Heart left ventricle (tissue), 16 donors: ENCODE results near the gene WDHD1. TPM values are rescaled to one million over a fixed set of nuclear protein-coding genes. Genes with fewer than 3 reads are reported as not detected.
"Not testable (repeated sequence)": the region's sequence is repeated elsewhere in the genome, so short reads cannot be mapped to it uniquely, and the experiment has no call there.

Experiments
- ATAC-seq, 4 donors: fragments of 200-7000 bp; cut with Tn5 transposase; one replicate each; pipeline ENCODE4 v1.9.1; 2020 to 2022; ENCODE audit warnings: moderate library complexity in 4 of 4, mild to moderate bottlenecking in 3 of 4, moderate number of reproducible peaks in 1 of 4
- DNase-seq, 5 donors: peaks; one replicate each; pipeline ENCODE4 v3.0.0-alpha.2; 2020
- H3K27ac ChIP-seq, 12 donors: fragments of 200-600 bp; sonication (generic) in 4 of 12; one replicate each; pipeline versions ENCODE4 v1.5.0 to v1.8.0; 2016 to 2022; ENCODE audit warnings: mild to moderate bottlenecking in 2 of 12
- H3K27me3 ChIP-seq, 9 donors: fragments of 200-600 bp; sonication (generic) in 2 of 9; one replicate each; pipeline versions ENCODE4 v1.5.1 to v1.8.0; 2016 to 2022; ENCODE audit warnings: mild to moderate bottlenecking in 3 of 9
- H3K36me3 ChIP-seq, 9 donors: fragments of 200-600 bp; sonication (generic) in 2 of 9; one replicate each; pipeline versions ENCODE4 v1.5.0 to v1.8.0; 2018 to 2022; ENCODE audit warnings: mild to moderate bottlenecking in 2 of 9
- H3K4me1 ChIP-seq, 12 donors: fragments of 200-600 bp; sonication (generic) in 4 of 12; one replicate each; pipeline versions ENCODE4 v1.5.0 to v1.8.0; 2016 to 2022; ENCODE audit warnings: mild to moderate bottlenecking in 3 of 12
- H3K4me3 ChIP-seq, 12 donors: fragments of 200-600 bp; sonication (generic) in 4 of 12; one replicate each; pipeline versions ENCODE4 v1.5.0 to v1.8.0; 2017 to 2022; ENCODE audit warnings: mild to moderate bottlenecking in 9 of 12, moderate library complexity in 4 of 12
- H3K9me3 ChIP-seq, 12 donors: fragments of 200-600 bp; sonication (generic) in 4 of 12; one replicate each; pipeline versions ENCODE4 v1.5.0 to v1.8.0; 2016 to 2022; ENCODE audit warnings: mild to moderate bottlenecking in 1 of 12
- CTCF ChIP-seq, 12 donors: fragments of 200-600 bp; sonication (generic) in 4 of 12; IDR thresholded peaks; one replicate each; pipeline versions ENCODE4 v1.5.0 to v1.8.0; 2018 to 2022; ENCODE audit warnings: antibody characterized with exemption in 12 of 12, mild to moderate bottlenecking in 5 of 12
- POLR2A ChIP-seq, 2 donors: fragments of 450-650 bp; IDR thresholded peaks; one replicate each; pipeline ENCODE4 v1.6.1; 2017; ENCODE audit warnings: antibody characterized with exemption in 2 of 2, mild to moderate bottlenecking in 2 of 2, moderate library complexity in 2 of 2
- WGBS, 4 donors: extraction: QIAGEN DNeasy Blood & Tissue Kit in 2 of 4; methylation state at CpG; one replicate each; pipeline versions ENCODE4 v1.1.5 to v1.1.7; 2013 to 2018; 5-methylcytosine and 5-hydroxymethylcytosine counted together
- intact Hi-C, 10 donors: fragments of 100-400 bp; cut with DNase I; formaldehyde crosslinking; loops; one replicate each; pipeline versions ENCODE4 v1.11.1 to v1.14.2; 2022
- polyA plus RNA-seq, 2 donors: library from polyadenylated mRNA; stranded (reverse); fragments of 200-250 nt; gene quantifications; one replicate each; pipeline ENCODE4 v1.2.3, GENCODE V29; 2013
- total RNA-seq, 9 donors: library from RNA; depleted of rRNA in 2 of 9; stranded (reverse); fragments of >200 nt in 2 of 9; fragmentation: NEBNext Ultra II Directional in 3 of 9; extraction: Animal tissue kit (Norgen Biotek cat#: 25700) in 3 of 9; gene quantifications; one replicate each; pipeline versions ENCODE4 v1.1.0 to v1.2.4, GENCODE V29; 2016 to 2023
- donor health status: ischemic (EF 13 %, LVEDD 7.1; RV severe dilation, severe dysfunction).
- donor health status: healthy with polysubstance abuse.
- donor health status: DM: no; HTN: yes; CAD: no.
- donor health status: DM: no; HTN: no; CAD: no.
- donor health status: ischemic (EF 25% LVEDD 6.9; RV normal size, moderate dysfunction).
- donor health status: ischemic (EF 25% LVEDD 5.7; RV mildly dilated, moderate dysfunction).
- donor health status: healthy.
- donor health status: DM: yes; HTN: yes; CAD: no.
- donor health status: ischemic (EF 35%, LVEDD 5.7; RV mildly dilated, moderate dysfunction).
- donor health status: nonischemic (EF 11% LVEDD 7.7; RV severe dilation, severe dysfunction).
- donor health status: DM: yes; HTN: yes; CAD: no.
- donor health status: PGD.
- donor health status: ischemic (EF 29% LVEDD 5.4; RV normal size, mild dysfunction).
- donor health status: nonischemic (EF 23%, LVEDD 6.1; RV moderate dilation, normal function).

The WDHD1 gene
- total and polyA plus RNA-seq, 11 donors, result 0.42 to 3.5 (median 1.4) TPM

GRCh38 chr14:54901380-54902142 is 125.3 kb downstream of the WDHD1 start:
- H3K27me3 ChIP-seq, result no peaks in the 10 kb centered on the region
- intact Hi-C loops, result loop anchor here in 2 of 10 donors (5.0 kb wide), 3 partner anchors 89 to 334 kb away; partner anchors contain the start of gene SAMD4A (in 1 of the 2)
- H3K9me3 ChIP-seq, result no peaks in the 10 kb centered on the region
- WGBS, 4 donors, result 3 to 5% (median 4%) methylated on average over 29 to 42 of the region's 42 CpGs
- no peaks in the 10 kb centered on the region for H3K36me3 ChIP-seq
- H3K27ac ChIP-seq, result peak overlapping the region; percentile 62 to 91 (median 82)
- TF ChIP-seq CTCF (IDR thresholded peaks at IDR 0.05) (no peak), POLR2A (IDR thresholded peaks at IDR 0.05) (no peak)
- ATAC-seq (no peak), DNase-seq (no peak)
- peak overlapping the region; percentile 61 to 97 (median 82) for H3K4me3 ChIP-seq
- peaks cover 0 to 26% (median 1%) of the 10 kb centered on the region in 12 donors for H3K4me1 ChIP-seq

- intact Hi-C loops, result loop anchor here in 4 of 10 donors (5.0 to 10.0 kb wide), 3 partner anchors 37 to 335 kb away; partner anchors contain the start of gene SAMD4A (in 1 of the 4)
- WGBS, 4 donors, result 89 to 98% (median 93%) methylated on average over 5 of the region's 5 CpGs
- Histone ChIP-seq H3K36me3 (no peaks in the 10 kb centered on the region), H3K27me3 (no peaks in the 10 kb centered on the region), H3K9me3 (no peaks in the 10 kb centered on the region), H3K4me1 (peaks cover 0 to 26% (median 1%) of the 10 kb centered on the region in 12 donors), H3K4me3 (no peak overlapping the region), H3K27ac (no peak overlapping the region)
- no peak for ATAC-seq
- no peak for DNase-seq
- TF ChIP-seq POLR2A (IDR thresholded peaks at IDR 0.05), result no peak
- TF ChIP-seq CTCF (IDR thresholded peaks at IDR 0.05), result no peak
Measured at GRCh38 chr14:54899573-54899972, 127.3 kb downstream of the WDHD1 start.

- intact Hi-C loops, result loop anchor here in 4 of 10 donors (5.0 to 10.0 kb wide), 3 partner anchors 36 to 333 kb away; partner anchors contain the start of gene SAMD4A (in 1 of the 4)
- peaks cover 0 to 29% (median 1%) of the 10 kb centered on the region in 12 donors for H3K4me1 ChIP-seq
Measured at GRCh38 chr14:54897809-54898555, 128.9 kb downstream of the WDHD1 start.

GRCh38 chr14:54895683-54896082 is 131.2 kb downstream of the WDHD1 start:
- H3K27ac ChIP-seq, result no peak overlapping the region
- DNase-seq, result no peak
- TF ChIP-seq CTCF (IDR thresholded peaks at IDR 0.05) (no peak), POLR2A (IDR thresholded peaks at IDR 0.05) (no peak)
- H3K36me3 ChIP-seq, result no peaks in the 10 kb centered on the region
- WGBS, 4 donors, result 71 to 82% (median 75%) methylated on average over 4 of the region's 4 CpGs
- peaks cover 0 to 41% (median 0%) of the 10 kb centered on the region in 12 donors for H3K4me1 ChIP-seq
- no peaks in the 10 kb centered on the region for H3K9me3 ChIP-seq
- H3K27me3 ChIP-seq, result no peaks in the 10 kb centered on the region
- ATAC-seq, result peak in 1 of 4 donors; percentile 49
- H3K4me3 ChIP-seq, result no peak overlapping the region
- intact Hi-C loops, result loop anchor here in 4 of 10 donors (5.0 to 10.0 kb wide), 3 partner anchors 33 to 331 kb away; partner anchors contain the start of gene SAMD4A (in 1 of the 4)

More at GRCh38 chr14:54897809-54898555, 128.9 kb downstream of the WDHD1 start:
- 95 to 96% (median 96%) methylated on average over 5 of the region's 5 CpGs for WGBS, 4 donors
- not testable (repeated sequence) for H3K27me3 ChIP-seq, H3K27ac ChIP-seq, ATAC-seq, H3K36me3 ChIP-seq, DNase-seq, H3K9me3 ChIP-seq, H3K4me3 ChIP-seq
